Testis (tissue), 3 donors: ENCODE measurements around the gene ITSN2. TPM values are rescaled to one million over a fixed set of nuclear protein-coding genes. Genes with fewer than 3 reads are reported as not detected.
"Not testable (repeated sequence)": the region's sequence is repeated elsewhere in the genome, so short reads cannot be mapped to it uniquely, and the experiment has no call there.

Experiments
- DNase-seq: peaks from one replicate; pipeline ENCODE4 v3.0.0-alpha.2; 2019
- H3K27ac ChIP-seq, 2 donors: fragments of 200-600 bp; sonication (generic); one replicate each; pipeline ENCODE4 v1.5.1; 2019
- H3K27me3 ChIP-seq: fragments of 200-600 bp; sonication (generic); one replicate; pipeline ENCODE4 v1.5.1; 2019
- H3K36me3 ChIP-seq: fragments of 200-600 bp; sonication (generic); one replicate; pipeline ENCODE4 v1.5.1; 2017; ENCODE audit warnings: low read depth; ENCODE audit errors: missing control alignments
- H3K4me1 ChIP-seq: fragments of 200-600 bp; sonication (generic); one replicate; pipeline ENCODE4 v1.5.1; 2019
- H3K4me3 ChIP-seq, 2 donors: fragments of 200-600 bp; sonication (generic); one replicate each; pipeline ENCODE4 v1.5.1; 2017 to 2019
- H3K9me3 ChIP-seq: fragments of 200-600 bp; sonication (generic); one replicate; pipeline ENCODE4 v1.5.1; 2017
- POLR2A ChIP-seq: fragments of 450-650 bp; IDR thresholded peaks from one replicate; pipeline ENCODE4 v1.6.1; 2017; ENCODE audit warnings: antibody characterized with exemption, mild to moderate bottlenecking, moderate library complexity
- WGBS, 2 donors: methylation state at CpG; one replicate each; pipeline ENCODE4 v1.1.5; 2018; 5-methylcytosine and 5-hydroxymethylcytosine counted together
- intact Hi-C: fragments of 100-400 bp; cut with DNase I; formaldehyde crosslinking; loops from one replicate; pipeline ENCODE4 v1.15.1; 2023; ENCODE audit warnings: low total_unique reads
- polyA plus RNA-seq: library from polyadenylated mRNA; stranded (reverse); fragments of 350-450 nt; fragmentation: Illumina TruSeq; extraction: RNeasy Lipid Tissue Mini Kit (QIAGEN cat#74804); gene quantifications from one replicate; pipeline ENCODE4 v1.2.3, GENCODE V29; 2014; ENCODE audit warnings: low read depth, low replicate concordance; ENCODE audit not compliant: insufficient read depth
- total RNA-seq, 2 donors: library from RNA; depleted of rRNA; stranded (reverse); fragments of >200 nt; gene quantifications; one replicate each; pipeline ENCODE4 v1.2.3, GENCODE V29; 2016
- TF ChIP-seq, protein P1 (sequence below), 3 experiments: fragments of 450-650 bp in 2 of 3; fragments of 200-600 bp in 1 of 3; sonication (generic) in 1 of 3; IDR thresholded peaks; one replicate each; pipeline ENCODE4 v1.5.1; 2016 to 2019; ENCODE audit warnings: antibody characterized with exemption in 3 of 3, mild to moderate bottlenecking in 2 of 3, moderate library complexity in 1 of 3

ITSN2 gene
- total and polyA plus RNA-seq, 3 donors from 2014 or later: 9.1 to 53.8 (median 43.4) TPM

DNA sequence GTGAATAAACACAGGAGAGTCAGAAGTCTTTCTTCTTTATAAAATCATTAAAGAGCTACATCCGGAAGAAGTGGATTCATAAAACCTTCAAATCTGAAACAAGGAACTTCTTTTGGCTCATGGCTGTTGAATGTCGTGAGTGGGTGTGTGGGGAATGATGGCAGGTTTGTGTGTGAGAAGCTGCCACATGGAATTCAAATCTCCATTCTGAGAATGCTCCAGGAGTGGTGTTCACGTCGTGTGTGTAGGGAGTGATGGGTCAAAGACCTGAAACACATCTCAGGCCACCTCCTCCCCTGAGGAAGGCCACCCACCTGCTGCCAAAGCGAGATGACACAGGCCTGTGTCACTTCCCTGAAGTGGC, 156.6 kb downstream of the ITSN2 start:
- no peaks in the 10 kb centered on the region for H3K36me3 ChIP-seq
- H3K27me3 ChIP-seq: no peaks in the 10 kb centered on the region
- TF ChIP-seq POLR2A: no peak
- DNase-seq: no peak
- H3K27ac ChIP-seq: no peak overlapping the region
- no peaks in the 10 kb centered on the region for H3K4me1 ChIP-seq
- 67 to 69% methylated on average over 5 of the region's 5 CpGs for WGBS, 2 donors
- no peaks in the 10 kb centered on the region for H3K9me3 ChIP-seq
- intact Hi-C loops: no loop called here
- no peak overlapping the region for H3K4me3 ChIP-seq

DNA sequence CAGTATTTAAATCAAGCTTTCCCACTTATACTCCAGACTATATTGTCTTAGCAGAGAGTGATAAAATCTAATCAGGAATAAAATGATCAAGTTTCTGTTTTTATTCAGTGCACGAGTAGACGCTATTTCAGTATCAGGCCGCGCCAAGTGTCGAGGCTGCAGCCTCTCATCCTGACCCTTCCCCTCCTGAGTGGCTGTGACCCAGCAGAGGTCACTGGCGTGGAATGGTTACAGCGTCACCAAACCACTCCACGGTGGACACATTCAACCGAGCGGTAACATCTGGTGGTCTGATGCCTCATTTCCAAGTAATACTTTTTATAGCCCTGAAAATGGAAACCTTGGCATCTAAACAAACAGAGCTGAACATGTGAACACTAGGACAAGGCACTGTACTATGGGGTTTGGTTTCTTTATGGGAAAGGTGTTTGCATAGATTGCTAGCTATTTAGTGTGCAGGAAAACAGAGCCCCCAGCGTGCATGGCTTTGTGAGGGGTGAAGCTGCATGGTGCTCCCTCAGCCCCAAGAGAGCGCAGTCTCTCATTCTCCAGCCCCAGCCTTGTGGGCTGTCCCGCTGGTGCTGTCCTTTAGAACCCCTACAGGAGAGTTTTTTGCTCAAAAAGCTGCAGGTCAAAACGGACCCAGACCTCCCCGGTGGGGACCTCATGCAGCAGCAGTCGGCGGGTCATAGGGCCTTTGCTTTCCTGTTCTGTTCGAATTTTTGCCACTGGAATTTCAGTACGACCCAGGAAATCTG, 157.1 kb downstream of the ITSN2 start:
- DNase-seq: no peak
- intact Hi-C loops: no loop called here
- H3K27ac ChIP-seq: no peak overlapping the region
- no peaks in the 10 kb centered on the region for H3K4me1 ChIP-seq
- no peak overlapping the region for H3K4me3 ChIP-seq
- no peaks in the 10 kb centered on the region for H3K36me3 ChIP-seq
- no peak for TF ChIP-seq POLR2A
- TF ChIP-seq, protein P1, sequence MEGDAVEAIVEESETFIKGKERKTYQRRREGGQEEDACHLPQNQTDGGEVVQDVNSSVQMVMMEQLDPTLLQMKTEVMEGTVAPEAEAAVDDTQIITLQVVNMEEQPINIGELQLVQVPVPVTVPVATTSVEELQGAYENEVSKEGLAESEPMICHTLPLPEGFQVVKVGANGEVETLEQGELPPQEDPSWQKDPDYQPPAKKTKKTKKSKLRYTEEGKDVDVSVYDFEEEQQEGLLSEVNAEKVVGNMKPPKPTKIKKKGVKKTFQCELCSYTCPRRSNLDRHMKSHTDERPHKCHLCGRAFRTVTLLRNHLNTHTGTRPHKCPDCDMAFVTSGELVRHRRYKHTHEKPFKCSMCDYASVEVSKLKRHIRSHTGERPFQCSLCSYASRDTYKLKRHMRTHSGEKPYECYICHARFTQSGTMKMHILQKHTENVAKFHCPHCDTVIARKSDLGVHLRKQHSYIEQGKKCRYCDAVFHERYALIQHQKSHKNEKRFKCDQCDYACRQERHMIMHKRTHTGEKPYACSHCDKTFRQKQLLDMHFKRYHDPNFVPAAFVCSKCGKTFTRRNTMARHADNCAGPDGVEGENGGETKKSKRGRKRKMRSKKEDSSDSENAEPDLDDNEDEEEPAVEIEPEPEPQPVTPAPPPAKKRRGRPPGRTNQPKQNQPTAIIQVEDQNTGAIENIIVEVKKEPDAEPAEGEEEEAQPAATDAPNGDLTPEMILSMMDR (IDR thresholded peaks at IDR 0.05): no peak
- 68 to 77% methylated on average over 19 of the region's 19 CpGs for WGBS, 2 donors
- no peaks in the 10 kb centered on the region for H3K27me3 ChIP-seq
- H3K9me3 ChIP-seq: no peaks in the 10 kb centered on the region

DNA sequence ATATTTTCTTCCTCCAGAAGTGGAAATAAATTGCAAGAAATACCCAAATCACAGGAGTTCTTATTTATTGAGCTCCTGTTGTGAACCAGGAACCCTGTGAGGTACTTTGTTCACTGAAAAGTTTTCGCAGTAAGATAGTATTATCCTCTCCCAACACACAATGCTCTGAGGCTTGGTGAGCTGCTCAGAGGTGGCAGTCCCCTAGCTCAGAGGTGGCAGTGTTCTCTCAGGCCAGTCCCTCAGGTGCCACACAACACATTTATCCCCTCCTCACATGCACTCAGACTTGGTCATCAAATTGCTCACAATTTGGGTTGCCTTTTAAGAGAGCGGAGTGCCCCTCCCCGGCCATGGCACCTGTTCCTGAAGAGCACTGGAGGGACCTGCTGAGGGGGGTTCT, 159.5 kb downstream of the ITSN2 start:
- intact Hi-C loops: no loop called here
- Histone ChIP-seq H3K27me3 (no peaks in the 10 kb centered on the region), H3K27ac (no peak overlapping the region), H3K36me3 (no peaks in the 10 kb centered on the region), H3K9me3 (no peaks in the 10 kb centered on the region), H3K4me1 (no peaks in the 10 kb centered on the region), H3K4me3 (no peak overlapping the region)
- TF ChIP-seq POLR2A: no peak
- TF ChIP-seq, protein P1 (IDR thresholded peaks at IDR 0.05): no peak
- DNase-seq: no peak
- 89 to 98% methylated on average over 3 of the region's 3 CpGs for WGBS, 2 donors

- intact Hi-C loops: no loop called here
- WGBS, 2 donors: 76 to 83% methylated on average over 10 to 12 of the region's 12 CpGs
Measured at GRCh38 chr2:24199968-24200590, 160.3 kb downstream of the ITSN2 start.

GRCh38 chr2:24197213-24197612, 163.1 kb downstream of the ITSN2 start:
- intact Hi-C loops, H3K9me3 ChIP-seq, H3K36me3 ChIP-seq, H3K27ac ChIP-seq, H3K4me3 ChIP-seq, H3K27me3 ChIP-seq, H3K4me1 ChIP-seq, DNase-seq: not testable (repeated sequence)
- WGBS, 2 donors: 92 to 100% methylated on average over 1 of the region's 1 CpG

More at GRCh38 chr2:24199968-24200590, 160.3 kb downstream of the ITSN2 start:
- DNase-seq: no peak
- H3K9me3 ChIP-seq: no peaks in the 10 kb centered on the region
- H3K4me3 ChIP-seq: no peak overlapping the region
- H3K27me3 ChIP-seq: no peaks in the 10 kb centered on the region
- H3K36me3 ChIP-seq: no peaks in the 10 kb centered on the region
- no peak overlapping the region for H3K27ac ChIP-seq
- H3K4me1 ChIP-seq: no peaks in the 10 kb centered on the region
- TF ChIP-seq POLR2A: no peak
- TF ChIP-seq, protein P1 (IDR thresholded peaks at IDR 0.05): no peak

DNA sequence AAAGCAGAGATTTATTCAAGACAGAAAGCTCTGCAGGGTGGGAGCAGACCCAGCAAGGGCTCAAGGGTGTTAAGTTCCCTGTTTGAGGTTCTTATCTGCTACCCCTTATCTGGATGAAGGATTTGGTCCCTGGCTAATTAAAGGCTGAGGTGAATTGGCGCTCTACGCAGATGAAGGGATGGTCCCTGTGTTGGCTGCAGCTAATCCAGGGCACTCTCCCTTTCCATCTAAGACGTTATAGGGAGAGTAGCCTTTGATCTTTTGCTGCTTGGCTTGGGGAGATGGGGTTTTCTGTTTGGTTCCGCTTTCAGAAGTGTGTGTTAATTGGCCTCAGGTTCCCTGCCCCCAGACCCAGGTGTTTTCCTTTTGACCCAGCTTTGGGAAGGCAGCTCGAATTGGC, 168.5 kb downstream of the ITSN2 start:
- intact Hi-C loops: no loop called here
- DNase-seq: no peak
- WGBS, 2 donors: 72 to 85% methylated on average over 5 of the region's 5 CpGs

More for the DNA sequence above, 168.5 kb downstream of the ITSN2 start:
- no peaks in the 10 kb centered on the region for H3K9me3 ChIP-seq
- no peak overlapping the region for H3K27ac ChIP-seq
- H3K4me1 ChIP-seq: no peaks in the 10 kb centered on the region
- H3K27me3 ChIP-seq: no peaks in the 10 kb centered on the region
- TF ChIP-seq, protein P1 (IDR thresholded peaks at IDR 0.05): no peak
- no peak for TF ChIP-seq POLR2A
- no peak overlapping the region for H3K4me3 ChIP-seq
- H3K36me3 ChIP-seq: no peaks in the 10 kb centered on the region
